Transverse colon (tissue), 4 donors: ENCODE results near the gene INPP5K. TPM values are rescaled to one million over a fixed set of nuclear protein-coding genes. Genes with fewer than 3 reads are reported as not detected.
A peak's percentile ranks its signal among the peaks of the same experiment; 100 is the strongest.
"Not testable (repeated sequence)": the region's sequence is repeated elsewhere in the genome, so short reads cannot be mapped to it uniquely, and the experiment has no call there.

ENCODE experiments used
- DNase-seq: peaks from one replicate; pipeline ENCODE4 v3.0.0-alpha.2; 2019
- H3K27ac ChIP-seq, 4 donors: fragments of 200-600 bp; sonication (generic); 2 replicates each; pipeline ENCODE4 v1.5.1; 2016 to 2018; ENCODE audit warnings: inconsistent platforms in 4 of 4
- H3K27me3 ChIP-seq: fragments of 200-600 bp; sonication (generic); 2 replicates; pipeline ENCODE4 v1.5.1; 2017; ENCODE audit warnings: inconsistent platforms
- H3K36me3 ChIP-seq, 4 donors: fragments of 200-600 bp; sonication (generic); 2 replicates each; pipeline ENCODE4 v1.5.1; 2017 to 2019; ENCODE audit warnings: inconsistent platforms in 4 of 4
- H3K4me1 ChIP-seq, 4 donors: fragments of 200-600 bp; sonication (generic); 2 replicates each; pipeline ENCODE4 v1.5.1; 2017 to 2020; ENCODE audit warnings: inconsistent platforms in 4 of 4
- H3K4me3 ChIP-seq, 4 donors: fragments of 200-600 bp; sonication (generic); 1 replicate in 1 of 4; 2 replicates in 3 of 4; pipeline versions ENCODE4 v1.5.1 to v1.6.1; 2017 to 2019; ENCODE audit warnings: inconsistent platforms in 4 of 4
- H3K9me3 ChIP-seq, 2 donors: fragments of 200-600 bp; sonication (generic); 2 replicates each; pipeline ENCODE4 v1.5.1; 2017 to 2019; ENCODE audit warnings: inconsistent platforms in 2 of 2
- CTCF ChIP-seq, 5 experiments: fragments of 200-600 bp in 3 of 5; fragments of 450-650 bp in 2 of 5; sonication (generic) in 3 of 5; IDR thresholded peaks; 1 replicate in 2 of 5; 2 replicates in 3 of 5; pipeline ENCODE4 v1.5.1; 2016 to 2017; ENCODE audit warnings: antibody characterized with exemption in 5 of 5, inconsistent platforms in 3 of 5, mild to moderate bottlenecking in 2 of 5, moderate library complexity in 1 of 5
- EP300 ChIP-seq: sonication (generic); formaldehyde crosslinking; IDR thresholded peaks from one replicate; pipeline ENCODE4 v1.6.1; 2017; ENCODE audit warnings: antibody characterized with exemption, low read depth
- POLR2A ChIP-seq: fragments of 450-650 bp; IDR thresholded peaks from one replicate; pipeline ENCODE4 v1.6.1; 2016; ENCODE audit warnings: antibody characterized with exemption, mild to moderate bottlenecking, moderate library complexity
- POLR2AphosphoS5 ChIP-seq, 3 donors: sonication (generic); formaldehyde crosslinking; IDR thresholded peaks; one replicate each; pipeline ENCODE4 v1.6.1; 2016; ENCODE audit warnings: antibody characterized with exemption in 3 of 3
- WGBS, 2 donors: methylation state at CpG; one replicate each; pipeline ENCODE4 v1.1.5; 2018; ENCODE audit warnings: low coverage in 1 of 2; 5-methylcytosine and 5-hydroxymethylcytosine counted together
- in situ Hi-C, 4 donors: fragments of 200-750 bp; cut with MboI; loops; one replicate each; pipeline versions ENCODE4 v1.15.0 to v1.15.1; 2017; ENCODE audit warnings: low sequenced_read_pairs in 3 of 4, low pct_ligation_motif_present in 1 of 4, low pct_unique_long_range_greater_than_20kb in 1 of 4
- intact Hi-C: fragments of 100-400 bp; cut with DNase I; formaldehyde crosslinking; loops from one replicate; pipeline ENCODE4 v1.15.1; 2023; ENCODE audit warnings: low total_unique reads
- total RNA-seq, 4 donors: library from RNA; depleted of rRNA; stranded (reverse); fragments of >200 nt; gene quantifications; one replicate each; pipeline ENCODE4 v1.1.0, GENCODE V29; 2016

Gene INPP5K
- 100 to 1,000 TPM in 1 of 4 donors, 10 to 100 TPM in 3; 10.9 to 114 (median 81.9) TPM for total RNA-seq

GRCh38 chr17:1516388-1517161, at the start of gene INPP5K:
TSS of gene INPP5K (minus strand) at chr17:1516612. CDS start at chr17:1516499, 113 bp downstream.
- Histone ChIP-seq H3K27ac (peak within 1 kb of the TSS; percentile 96 to 98 (median 98)), H3K4me3 (peak within 1 kb of the TSS; percentile 86 to 96 (median 89)), H3K27me3 (no peaks in the 10 kb centered on the region), H3K36me3 (peaks cover 0 to 11% (median 0%) of the 10 kb centered on the region in 4 donors), H3K4me1 (peaks cover 29 to 45% (median 38%) of the 10 kb centered on the region in 4 donors), H3K9me3 (no peaks in the 10 kb centered on the region)
- TF ChIP-seq CTCF (IDR thresholded peaks at IDR 0.05) (peak in 1 of 5 experiments; percentile 10), EP300 (no peak), POLR2A (peak; percentile 96), POLR2AphosphoS5 (IDR thresholded peaks at IDR 0.05) (peak; percentile 89 to 97 (median 95))
- WGBS, 2 donors = 1% methylated on average over 77 of the region's 91 CpGs; no CpG with 5 or more reads in 1 of the 2 donors
- in situ Hi-C loops (loop anchor here (10.0 to 25.0 kb wide), 4 partner anchors 129 to 254 kb away; partner anchors contain the start of genes BHLHA9 (in 3 of the 4) and TRARG1 (in 1 of the 4)), intact Hi-C loops (loop anchor here (5.0 to 10.0 kb wide), 2 partner anchors 152 to 254 kb away; no protein-coding TSS in a partner anchor)
- DNase-seq = peak; percentile 99

GRCh38 chr17:1565877-1566276, 49.5 kb upstream of the INPP5K start:
- peaks cover 5 to 19% (median 14%) of the 10 kb centered on the region in 4 donors for H3K4me1 ChIP-seq
- no peak for TF ChIP-seq POLR2A
- TF ChIP-seq CTCF (IDR thresholded peaks at IDR 0.05) = no peak
- no peak for TF ChIP-seq EP300
- no peak for TF ChIP-seq POLR2AphosphoS5 (IDR thresholded peaks at IDR 0.05)
- WGBS, 2 donors = 36 to 61% methylated on average over 4 to 6 of the region's 6 CpGs
- no peaks in the 10 kb centered on the region for H3K27me3 ChIP-seq
- H3K27ac ChIP-seq = no peak overlapping the region
- H3K36me3 ChIP-seq = no peaks in the 10 kb centered on the region
- DNase-seq = no peak
- intact Hi-C loops (no loop called here), in situ Hi-C loops (no loop called here)
- no peak overlapping the region for H3K4me3 ChIP-seq
- H3K9me3 ChIP-seq = no peaks in the 10 kb centered on the region

- TF ChIP-seq CTCF (IDR thresholded peaks at IDR 0.05) (no peak), POLR2A (no peak), EP300 (no peak), POLR2AphosphoS5 (IDR thresholded peaks at IDR 0.05) (no peak)
- WGBS, 2 donors = 42 to 60% methylated on average over 6 to 19 of the region's 19 CpGs
- Histone ChIP-seq H3K4me3 (no peak overlapping the region), H3K4me1 (peaks cover 10 to 38% (median 29%) of the 10 kb centered on the region in 4 donors), H3K27ac (no peak overlapping the region), H3K9me3 (no peaks in the 10 kb centered on the region), H3K36me3 (no peaks in the 10 kb centered on the region), H3K27me3 (no peaks in the 10 kb centered on the region)
- no peak for DNase-seq
- in situ Hi-C loops = no loop called here
- intact Hi-C loops = no loop called here
These were observed 47.6 kb upstream of the INPP5K start for GRCh38 chr17:1563786-1564613.

GRCh38 chr17:1563471-1563785, 47.0 kb upstream of the INPP5K start:
- H3K9me3 ChIP-seq, in situ Hi-C loops, H3K27me3 ChIP-seq, intact Hi-C loops, DNase-seq, H3K36me3 ChIP-seq: not testable (repeated sequence)
- peak overlapping the region in 1 of 4 donors; percentile 92 for H3K27ac ChIP-seq
- WGBS, 2 donors = 53 to 68% methylated on average over 8 to 15 of the region's 15 CpGs
- peak overlapping the region in 2 of 4 donors; percentile 72 to 74 for H3K4me3 ChIP-seq
- H3K4me1 ChIP-seq = peaks cover 10 to 40% (median 29%) of the 10 kb centered on the region in 4 donors
